Lung (tissue), 12 donors: Measurements from ENCODE around the gene ZXDC. TPM values are rescaled to one million over a fixed set of nuclear protein-coding genes. Genes with fewer than 3 reads are reported as not detected.

ENCODE experiments used
- ATAC-seq: fragments of 200-7000 bp; cut with Tn5 transposase; one replicate; pipeline ENCODE4 v1.9.1; 2020; ENCODE audit warnings: moderate number of reproducible peaks; ENCODE audit not compliant: insufficient read depth, low FRiP score
- DNase-seq, 3 donors: peaks; one replicate each; pipeline ENCODE4 v3.0.0-alpha.2; 2013 to 2017
- H3K27ac ChIP-seq, 2 donors: one replicate each; pipeline ENCODE4 v1.5.1; 2013; ENCODE audit warnings: mild to moderate bottlenecking in 2 of 2, moderate library complexity in 2 of 2, control low read depth in 1 of 2, inconsistent platforms in 1 of 2, low read depth in 1 of 2, low read length in 1 of 2
- H3K27me3 ChIP-seq, 3 donors: one replicate each; pipeline ENCODE4 v1.5.1; 2013; ENCODE audit warnings: low read length in 2 of 3; ENCODE audit not compliant: control insufficient read depth in 3 of 3, insufficient read depth in 3 of 3
- H3K36me3 ChIP-seq, 4 donors: one replicate each; pipeline ENCODE4 v1.5.1; 2013; ENCODE audit warnings: low read length in 4 of 4, mild to moderate bottlenecking in 1 of 4, moderate library complexity in 1 of 4; ENCODE audit not compliant: control insufficient read depth in 4 of 4, insufficient read depth in 4 of 4
- H3K4me1 ChIP-seq, 5 donors: one replicate each; pipeline ENCODE4 v1.5.1; 2013; ENCODE audit warnings: low read length in 5 of 5, mild to moderate bottlenecking in 2 of 5, moderate library complexity in 1 of 5; ENCODE audit not compliant: control insufficient read depth in 5 of 5, insufficient read depth in 5 of 5
- H3K4me3 ChIP-seq: one replicate; pipeline ENCODE4 v1.5.1; 2013; ENCODE audit warnings: mild to moderate bottlenecking, control low read depth, moderate library complexity
- H3K9ac ChIP-seq, 2 donors: one replicate each; pipeline ENCODE4 v1.5.1; 2013; ENCODE audit warnings: low read length in 2 of 2, control low read depth in 1 of 2; ENCODE audit not compliant: insufficient read depth in 1 of 2
- H3K9me3 ChIP-seq, 4 donors: one replicate each; pipeline ENCODE4 v1.5.1; 2013; ENCODE audit warnings: low read length in 3 of 4, mild to moderate bottlenecking in 1 of 4, moderate library complexity in 1 of 4; ENCODE audit not compliant: control insufficient read depth in 4 of 4, insufficient read depth in 3 of 4
- CTCF ChIP-seq: IDR thresholded peaks from 2 replicates; pipeline ENCODE4 v1.5.1; 2012; ENCODE audit warnings: mild to moderate bottlenecking; ENCODE audit errors: control extremely low read depth, extremely low read depth
- WGBS, 2 donors: extraction: QIAGEN DNeasy Blood & Tissue Kit; methylation state at CpG; one replicate each; pipeline ENCODE4 v1.1.7; 2013; 5-methylcytosine and 5-hydroxymethylcytosine counted together
- polyA plus RNA-seq, 2 donors: library from polyadenylated mRNA; stranded (reverse); fragments of 200-250 nt; gene quantifications; one replicate each; pipeline ENCODE4 v1.2.1, GENCODE V29; 2013
- total RNA-seq, 2 donors: library from RNA; depleted of rRNA in 1 of 2; stranded (reverse); fragments of >200 nt in 1 of 2; gene quantifications; one replicate each; pipeline ENCODE4 v1.2.1, GENCODE V29; 2014 to 2021
- donor health status: control.
- donor health status: control.
- donor health status: Bipolar disorder and iron deficiency.
- donor health status: healthy.
- donor health status: DM: yes; HTN: yes; CAD: no.

ZXDC gene
- total and polyA plus RNA-seq, 4 donors, result 12.9 to 49.5 (median 29.8) TPM

GRCh38 chr3:126412841-126413692, 62.6 kb downstream of the ZXDC start:
- H3K4me3 ChIP-seq, result no peak overlapping the region
- TF ChIP-seq CTCF, result no peak
- WGBS, 2 donors, result 93 to 96% methylated on average over 6 of the region's 6 CpGs
- H3K36me3 ChIP-seq, result no peaks in the 10 kb centered on the region
- no peak for ATAC-seq
- H3K27ac ChIP-seq, result no peak overlapping the region
- no peaks in the 10 kb centered on the region for H3K4me1 ChIP-seq
- H3K9ac ChIP-seq, result no peak overlapping the region
- peaks cover 3 to 11% (median 3%) of the 10 kb centered on the region in 3 donors for H3K27me3 ChIP-seq
- peaks cover 0 to 2% (median 0%) of the 10 kb centered on the region in 4 donors for H3K9me3 ChIP-seq
- DNase-seq, result no peak

GRCh38 chr3:126408099-126408498, 67.6 kb downstream of the ZXDC start:
- Histone ChIP-seq H3K9ac (no peak overlapping the region), H3K36me3 (no peaks in the 10 kb centered on the region), H3K9me3 (peaks cover 0 to 5% (median 0%) of the 10 kb centered on the region in 4 donors), H3K4me3 (no peak overlapping the region), H3K27ac (no peak overlapping the region), H3K4me1 (no peaks in the 10 kb centered on the region), H3K27me3 (no peaks in the 10 kb centered on the region)
- DNase-seq, result no peak
- TF ChIP-seq CTCF, result no peak
- ATAC-seq, result no peak
- WGBS, 2 donors, result 82 to 87% methylated on average over 5 of the region's 5 CpGs

GRCh38 chr3:126407412-126408044, 68.2 kb downstream of the ZXDC start:
- no peak overlapping the region for H3K4me3 ChIP-seq
- TF ChIP-seq CTCF, result no peak
- no peak overlapping the region for H3K9ac ChIP-seq
- ATAC-seq (no peak), DNase-seq (no peak)
- H3K27me3 ChIP-seq, result no peaks in the 10 kb centered on the region
- H3K9me3 ChIP-seq, result peaks cover 0 to 5% (median 0%) of the 10 kb centered on the region in 4 donors
- no peaks in the 10 kb centered on the region for H3K4me1 ChIP-seq
- H3K27ac ChIP-seq, result no peak overlapping the region
- WGBS, 2 donors, result 86% methylated on average over 5 of the region's 5 CpGs
- no peaks in the 10 kb centered on the region for H3K36me3 ChIP-seq
